ENCODE measurements around the gene ARRB2.
"Not testable (repeated sequence)": the region's sequence is repeated elsewhere in the genome, so short reads cannot be mapped to it uniquely, and the experiment has no call there.

Gene ARRB2

GRCh38 chr17:4709794-4710692, at the start of gene ARRB2:
ARRB2 (plus strand) TSS chr17:4710632; CDS start chr17:4710722, 90 bp downstream.
- DNase-seq = peak; percentile 93

GRCh38 chr17:4663711-4664110, 46.7 kb upstream of the ARRB2 start:
- no peak for DNase-seq

- no peak for DNase-seq
These were observed 46.2 kb upstream of the ARRB2 start for GRCh38 chr17:4664230-4664629.

- DNase-seq = no peak
These were observed 45.4 kb upstream of the ARRB2 start for GRCh38 chr17:4665027-4665426.

GRCh38 chr17:4666296-4666695, 44.1 kb upstream of the ARRB2 start:
- no peak for DNase-seq

GRCh38 chr17:4667166-4667565, 43.3 kb upstream of the ARRB2 start:
- no peak for DNase-seq

GRCh38 chr17:4672055-4672630, 38.3 kb upstream of the ARRB2 start:
- DNase-seq = no peak

GRCh38 chr17:4672751-4673150, 37.7 kb upstream of the ARRB2 start:
- DNase-seq = no peak

- no peak for DNase-seq
These were observed 37.3 kb upstream of the ARRB2 start for GRCh38 chr17:4673169-4673568.

GRCh38 chr17:4673986-4674684, 36.3 kb upstream of the ARRB2 start:
- DNase-seq = no peak

- no peak for DNase-seq
These were observed 35.8 kb upstream of the ARRB2 start for GRCh38 chr17:4674685-4674998.

GRCh38 chr17:4675791-4676190, 34.6 kb upstream of the ARRB2 start:
- no peak for DNase-seq

- DNase-seq = no peak
These were observed 33.6 kb upstream of the ARRB2 start for GRCh38 chr17:4676791-4677190.

- DNase-seq = no peak
These were observed 31.9 kb upstream of the ARRB2 start for GRCh38 chr17:4678448-4679026.

- no peak for DNase-seq
These were observed 30.8 kb upstream of the ARRB2 start for GRCh38 chr17:4679658-4680057.

GRCh38 chr17:4683739-4684138, 26.7 kb upstream of the ARRB2 start:
- not testable (repeated sequence) for DNase-seq

GRCh38 chr17:4689872-4690271, 20.6 kb upstream of the ARRB2 start:
- not testable (repeated sequence) for DNase-seq

GRCh38 chr17:4690745-4691144, 19.7 kb upstream of the ARRB2 start:
- no peak for DNase-seq

- no peak for DNase-seq
These were observed 18.7 kb upstream of the ARRB2 start for GRCh38 chr17:4691686-4692085.

- DNase-seq = no peak
These were observed 17.0 kb upstream of the ARRB2 start for GRCh38 chr17:4693416-4693815.

GRCh38 chr17:4696437-4696805, 14.0 kb upstream of the ARRB2 start:
- no peak for DNase-seq

GRCh38 chr17:4699401-4700056, 10.9 kb upstream of the ARRB2 start:
- DNase-seq = not testable (repeated sequence)

GRCh38 chr17:4701116-4701515, 9.3 kb upstream of the ARRB2 start:
- no peak for DNase-seq
